Lower lobe of right lung (tissue), 2 donors: Measurements from ENCODE around the gene SETD3. TPM values are rescaled to one million over a fixed set of nuclear protein-coding genes. Genes with fewer than 3 reads are reported as not detected.
A peak's percentile ranks its signal among the peaks of the same experiment; 100 is the strongest.

Experiments used
- ATAC-seq, 2 donors: fragments of 200-7000 bp; cut with Tn5 transposase; one replicate each; pipeline ENCODE4 v1.9.1; 2020 to 2022; ENCODE audit warnings: mild to moderate bottlenecking in 2 of 2, moderate library complexity in 2 of 2
- DNase-seq: peaks from one replicate; pipeline ENCODE4 v3.0.0-alpha.2; 2020
- H3K27ac ChIP-seq: fragments of 200-600 bp; one replicate; pipeline ENCODE4 v1.8.0; 2022
- H3K27me3 ChIP-seq: fragments of 200-600 bp; one replicate; pipeline ENCODE4 v1.8.0; 2022; ENCODE audit warnings: low read depth
- H3K36me3 ChIP-seq: fragments of 200-600 bp; one replicate; pipeline ENCODE4 v1.8.0; 2022; ENCODE audit warnings: mild to moderate bottlenecking
- H3K4me1 ChIP-seq: fragments of 200-600 bp; one replicate; pipeline ENCODE4 v1.8.0; 2022
- H3K4me3 ChIP-seq: fragments of 200-600 bp; one replicate; pipeline ENCODE4 v1.8.0; 2022; ENCODE audit warnings: mild to moderate bottlenecking
- H3K9me3 ChIP-seq: fragments of 200-600 bp; one replicate; pipeline ENCODE4 v1.8.0; 2022
- intact Hi-C: fragments of 100-400 bp; cut with DNase I; formaldehyde crosslinking; loops from one replicate; pipeline ENCODE4 v1.11.0; 2022
- long read RNA-seq: library from polyadenylated mRNA; unstranded; transcript quantifications from one replicate; pipeline ENCODE4 v2.0.0, GENCODE V29; 2021
- total RNA-seq: library from RNA; stranded (reverse); fragmentation: NEBNext Ultra II Directional; extraction: Animal tissue kit (Norgen Biotek cat#: 25700); gene quantifications from one replicate; pipeline ENCODE4 v1.2.1, GENCODE V29; 2021
- TF ChIP-seq, protein P1 (sequence below): fragments of 200-600 bp; IDR thresholded peaks from one replicate; pipeline ENCODE4 v1.8.0; 2022; ENCODE audit warnings: antibody characterized with exemption, mild to moderate bottlenecking
- donor health status: DM: no; HTN: yes; CAD: no; lungs with severe emphysema.

The SETD3 gene
- total RNA-seq = 78.7 TPM
- long read RNA-seq, transcript SETD3-202 (13 exons, 2,878 nt) = major isoform, 103 of 142 reads
- long read RNA-seq, partial matches to known transcripts = 18 of 142 reads
- long read RNA-seq, other reads (novel, unspliced or antisense) = 18 of 142 reads

DNA sequence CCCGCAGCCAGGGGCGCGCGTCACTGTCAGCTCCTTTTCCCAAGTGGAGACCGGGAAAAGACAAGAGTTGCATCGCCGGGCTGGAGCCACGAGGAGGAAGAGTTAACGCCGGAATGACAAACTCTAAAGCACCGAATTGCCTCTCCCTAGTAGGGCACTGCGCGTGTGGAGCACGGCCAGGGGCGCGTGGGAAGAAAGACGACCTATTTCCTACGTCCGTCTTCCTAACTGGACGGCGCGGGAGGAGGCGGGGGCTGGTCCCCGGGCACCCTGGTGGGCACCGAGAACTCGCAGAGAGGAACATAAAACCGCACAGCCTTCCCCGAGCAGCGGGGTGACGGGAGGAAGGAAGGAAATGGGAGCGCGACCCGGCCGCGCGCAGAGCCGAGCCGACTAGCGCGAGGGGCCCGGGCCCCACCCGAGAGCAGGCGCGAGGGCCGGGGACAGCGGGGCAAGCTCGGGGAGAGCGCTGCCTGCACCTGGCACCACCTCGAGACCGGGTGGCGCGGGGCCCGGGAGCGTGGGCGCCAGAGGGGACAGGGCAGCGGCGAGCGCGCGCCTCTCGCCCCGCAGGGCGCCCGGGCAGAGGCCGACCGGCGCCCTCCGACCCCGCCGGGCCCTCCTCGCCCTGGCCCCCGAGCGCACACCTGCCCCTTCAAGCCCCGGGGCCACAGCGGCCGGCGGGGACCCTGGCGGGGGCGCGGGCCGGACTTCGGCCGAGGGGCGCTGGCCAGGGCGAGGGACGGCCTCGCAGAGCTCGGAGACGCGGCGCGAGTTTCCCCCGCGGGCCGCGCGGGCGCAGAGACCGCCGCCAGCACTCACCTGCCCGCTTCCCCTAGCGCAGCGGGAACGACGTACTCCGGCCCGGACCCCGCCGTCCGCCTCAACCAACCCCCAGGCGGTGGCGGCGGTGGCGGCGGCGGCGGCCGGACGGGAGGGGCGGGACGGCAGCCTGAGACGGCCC lies at the start of gene SETD3:
Gene SETD3, minus strand, starts transcription at position 954 of the 964 bp plus-strand sequence. CDS start 15,054 bp downstream, outside the sequence.
- intact Hi-C loops = no loop called here
- peak; percentile 89 for DNase-seq
- no peaks in the 10 kb centered on the region for H3K9me3 ChIP-seq

DNA sequence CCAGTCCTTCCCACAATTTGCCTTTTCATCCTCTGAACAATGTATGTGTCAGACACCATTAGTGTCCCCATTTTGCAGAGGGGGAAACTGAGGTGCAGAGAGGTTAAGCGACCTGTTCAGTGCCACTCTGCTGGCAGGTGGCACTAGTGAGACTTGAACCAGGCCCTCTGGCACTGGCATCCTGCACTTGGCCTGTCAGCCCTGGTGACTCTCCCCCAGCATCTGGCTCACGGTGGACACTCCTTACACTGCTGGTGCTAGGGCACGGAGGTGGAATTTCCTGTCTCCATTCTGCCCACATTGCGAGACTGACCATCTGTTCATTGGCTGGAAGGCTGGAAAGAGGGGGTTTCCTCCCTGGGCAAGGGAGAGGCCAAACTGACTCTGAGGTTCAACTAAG lies 49.2 kb upstream of the SETD3 start:
- intact Hi-C loops = loop anchor here (10.0 kb wide), 1 partner anchor 95 kb away; no protein-coding TSS in a partner anchor
- H3K27ac ChIP-seq = no peak overlapping the region

More for the DNA sequence above, at the start of gene SETD3:
- Histone ChIP-seq H3K36me3 (no peaks in the 10 kb centered on the region), H3K27ac (peak within 1 kb of the TSS; percentile 96), H3K4me3 (peak within 1 kb of the TSS; percentile 83), H3K4me1 (peaks cover 48% of the 10 kb centered on the region), H3K27me3 (no peaks in the 10 kb centered on the region)
- TF ChIP-seq, protein P1, sequence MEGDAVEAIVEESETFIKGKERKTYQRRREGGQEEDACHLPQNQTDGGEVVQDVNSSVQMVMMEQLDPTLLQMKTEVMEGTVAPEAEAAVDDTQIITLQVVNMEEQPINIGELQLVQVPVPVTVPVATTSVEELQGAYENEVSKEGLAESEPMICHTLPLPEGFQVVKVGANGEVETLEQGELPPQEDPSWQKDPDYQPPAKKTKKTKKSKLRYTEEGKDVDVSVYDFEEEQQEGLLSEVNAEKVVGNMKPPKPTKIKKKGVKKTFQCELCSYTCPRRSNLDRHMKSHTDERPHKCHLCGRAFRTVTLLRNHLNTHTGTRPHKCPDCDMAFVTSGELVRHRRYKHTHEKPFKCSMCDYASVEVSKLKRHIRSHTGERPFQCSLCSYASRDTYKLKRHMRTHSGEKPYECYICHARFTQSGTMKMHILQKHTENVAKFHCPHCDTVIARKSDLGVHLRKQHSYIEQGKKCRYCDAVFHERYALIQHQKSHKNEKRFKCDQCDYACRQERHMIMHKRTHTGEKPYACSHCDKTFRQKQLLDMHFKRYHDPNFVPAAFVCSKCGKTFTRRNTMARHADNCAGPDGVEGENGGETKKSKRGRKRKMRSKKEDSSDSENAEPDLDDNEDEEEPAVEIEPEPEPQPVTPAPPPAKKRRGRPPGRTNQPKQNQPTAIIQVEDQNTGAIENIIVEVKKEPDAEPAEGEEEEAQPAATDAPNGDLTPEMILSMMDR = peak; percentile 16
- peak; percentile 4 to 9 for ATAC-seq

DNA sequence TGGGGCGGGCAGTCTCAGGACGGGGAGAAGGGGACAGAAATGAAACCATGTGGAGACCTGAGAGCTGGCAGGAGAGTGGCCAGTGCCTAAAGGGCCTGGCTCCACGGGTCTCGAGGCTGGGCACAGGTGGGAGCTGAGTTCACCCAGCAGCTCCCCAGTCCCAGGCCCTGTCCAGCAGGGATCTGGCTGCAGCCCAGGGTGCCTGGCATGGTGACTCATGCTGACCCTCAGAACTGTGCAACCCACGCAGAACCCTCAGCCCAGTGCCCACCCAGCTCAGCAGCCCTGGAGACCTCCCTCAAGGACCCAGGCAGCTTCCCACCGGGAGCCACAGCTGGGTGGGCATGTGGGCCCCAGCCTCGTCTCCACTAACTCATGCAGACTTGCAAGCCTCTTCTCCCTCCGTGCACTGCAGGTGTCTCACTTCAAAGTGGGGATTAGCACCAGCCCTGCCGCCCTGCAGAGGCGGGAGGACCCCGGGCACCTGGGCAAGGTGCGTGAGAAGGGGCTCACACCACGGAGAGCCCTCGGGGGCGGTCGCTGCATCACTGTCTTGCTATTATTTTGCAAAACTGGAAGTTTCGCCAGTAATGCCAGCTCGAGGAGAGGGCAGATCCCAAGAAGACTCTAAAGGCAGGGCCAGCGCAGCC lies 46.9 kb upstream of the SETD3 start:
- Histone ChIP-seq H3K36me3 (no peaks in the 10 kb centered on the region), H3K4me3 (no peak overlapping the region), H3K27ac (no peak overlapping the region), H3K4me1 (peaks cover 32% of the 10 kb centered on the region), H3K9me3 (no peaks in the 10 kb centered on the region), H3K27me3 (no peaks in the 10 kb centered on the region)
- ATAC-seq (no peak), DNase-seq (no peak)
- TF ChIP-seq, protein P1 = no peak
- intact Hi-C loops = loop anchor here (10.0 kb wide), 1 partner anchor 97 kb away; no protein-coding TSS in a partner anchor

More for the DNA sequence above, 49.2 kb upstream of the SETD3 start:
- peaks cover 9% of the 10 kb centered on the region for H3K4me1 ChIP-seq
- DNase-seq (no peak), ATAC-seq (no peak)
- no peaks in the 10 kb centered on the region for H3K27me3 ChIP-seq
- no peak overlapping the region for H3K4me3 ChIP-seq
- no peaks in the 10 kb centered on the region for H3K36me3 ChIP-seq
- TF ChIP-seq, protein P1 = no peak
- H3K9me3 ChIP-seq = no peaks in the 10 kb centered on the region

DNA sequence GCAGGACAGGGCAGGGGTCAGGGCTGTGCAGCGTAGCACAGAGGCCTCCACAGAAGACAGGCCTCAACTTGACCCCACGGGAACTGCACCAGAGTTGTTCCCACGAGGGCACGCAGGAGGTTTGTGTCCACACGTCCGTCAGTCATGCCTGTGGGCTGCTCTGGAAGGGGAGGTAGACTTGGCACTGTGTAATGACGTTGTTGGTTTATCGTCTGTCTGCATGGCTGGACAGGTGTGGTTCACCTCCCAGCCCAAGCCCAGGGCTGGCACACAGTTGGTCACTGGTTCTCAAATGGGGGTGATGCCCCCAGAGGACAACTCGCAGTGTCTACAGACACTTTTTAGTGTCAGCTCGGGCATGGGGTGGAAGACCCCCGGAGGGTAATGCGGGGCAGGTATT lies 46.4 kb upstream of the SETD3 start:
- TF ChIP-seq, protein P1 = no peak
- ATAC-seq (no peak), DNase-seq (no peak)
- H3K4me3 ChIP-seq = no peak overlapping the region
- peaks cover 34% of the 10 kb centered on the region for H3K4me1 ChIP-seq
- no peaks in the 10 kb centered on the region for H3K36me3 ChIP-seq
- no peaks in the 10 kb centered on the region for H3K27me3 ChIP-seq
- no peaks in the 10 kb centered on the region for H3K9me3 ChIP-seq
- intact Hi-C loops = loop anchor here (10.0 kb wide), 1 partner anchor 98 kb away; no protein-coding TSS in a partner anchor
- H3K27ac ChIP-seq = no peak overlapping the region

DNA sequence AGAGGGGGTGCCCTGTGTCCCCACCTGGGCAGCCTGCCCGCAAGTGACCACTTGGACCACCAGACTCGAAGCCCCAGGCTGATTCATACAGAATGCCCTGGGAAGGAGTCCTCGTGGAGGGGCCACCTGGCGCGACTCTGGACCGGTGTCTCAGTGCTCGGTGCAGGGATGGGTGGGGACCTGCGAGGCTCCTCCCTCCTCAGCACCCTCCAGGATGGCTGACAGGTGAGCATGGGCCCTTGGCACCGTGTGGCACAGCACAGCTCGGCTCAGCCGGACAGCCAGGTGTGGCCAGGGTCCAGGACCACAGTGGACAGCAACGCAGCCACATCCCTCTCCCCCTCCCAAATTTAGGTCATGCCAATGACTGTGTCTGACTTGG lies 45.0 kb upstream of the SETD3 start:
- Histone ChIP-seq H3K9me3 (no peaks in the 10 kb centered on the region), H3K27ac (no peak overlapping the region), H3K4me3 (no peak overlapping the region), H3K36me3 (no peaks in the 10 kb centered on the region), H3K27me3 (no peaks in the 10 kb centered on the region), H3K4me1 (peaks cover 34% of the 10 kb centered on the region)
- DNase-seq (no peak), ATAC-seq (no peak)
- intact Hi-C loops = loop anchor here (10.0 kb wide), 1 partner anchor 99 kb away; no protein-coding TSS in a partner anchor
- TF ChIP-seq, protein P1 = no peak
